Peyer's patch (tissue), 4 donors: Measurements from ENCODE around the gene KLHL29. TPM values are rescaled to one million over a fixed set of nuclear protein-coding genes. Genes with fewer than 3 reads are reported as not detected.
A peak's percentile ranks its signal among the peaks of the same experiment; 100 is the strongest.

Source experiments
- DNase-seq, 3 donors: peaks; one replicate each; pipeline ENCODE4 v3.0.0-alpha.2; 2017 to 2019
- H3K27ac ChIP-seq, 4 donors: fragments of 200-600 bp; sonication (generic); one replicate each; pipeline ENCODE4 v1.5.1; 2016 to 2019
- H3K27me3 ChIP-seq, 2 donors: fragments of 200-600 bp; sonication (generic); one replicate each; pipeline ENCODE4 v1.5.1; 2019
- H3K36me3 ChIP-seq, 3 donors: fragments of 200-600 bp; sonication (generic); one replicate each; pipeline ENCODE4 v1.5.1; 2016 to 2019
- H3K4me1 ChIP-seq, 4 donors: fragments of 200-600 bp; sonication (generic); one replicate each; pipeline ENCODE4 v1.5.1; 2016 to 2019
- H3K4me3 ChIP-seq, 4 donors: fragments of 200-600 bp; sonication (generic); 1 replicate in 3 of 4; 2 replicates in 1 of 4; pipeline ENCODE4 v1.5.1; 2016 to 2019; ENCODE audit warnings: mild to moderate bottlenecking in 1 of 4
- H3K9me3 ChIP-seq, 4 donors: fragments of 200-600 bp; sonication (generic); one replicate each; pipeline ENCODE4 v1.5.1; 2016 to 2019; ENCODE audit warnings: mild to moderate bottlenecking in 1 of 4
- POLR2A ChIP-seq, 2 donors: fragments of 450-650 bp; IDR thresholded peaks; one replicate each; pipeline ENCODE4 v1.5.1; 2017; ENCODE audit warnings: antibody characterized with exemption in 2 of 2, mild to moderate bottlenecking in 2 of 2, moderate library complexity in 2 of 2
- total RNA-seq, 4 donors: library from RNA; depleted of rRNA; stranded (reverse); fragments of >200 nt; gene quantifications; one replicate each; pipeline ENCODE4 v1.1.0, GENCODE V29; 2016
- TF ChIP-seq, protein P1 (sequence below), 6 experiments: fragments of 450-650 bp in 4 of 6; fragments of 200-600 bp in 2 of 6; sonication (generic) in 1 of 6; IDR thresholded peaks; one replicate each; pipeline ENCODE4 v1.5.1; 2017 to 2019; ENCODE audit warnings: antibody characterized with exemption in 6 of 6, mild to moderate bottlenecking in 3 of 6, moderate library complexity in 1 of 6

KLHL29 gene
- total RNA-seq, 4 donors from 2014 or later: 1.1 to 18.2 (median 5.0) TPM

- Histone ChIP-seq H3K27me3 (no peaks in the 10 kb centered on the region), H3K36me3 (no peaks in the 10 kb centered on the region), H3K4me1 (peaks cover 0 to 19% (median 0%) of the 10 kb centered on the region in 4 donors), H3K9me3 (no peaks in the 10 kb centered on the region), H3K4me3 (no peak overlapping the region), H3K27ac (no peak overlapping the region)
- no peak for DNase-seq
- TF ChIP-seq, protein P1, sequence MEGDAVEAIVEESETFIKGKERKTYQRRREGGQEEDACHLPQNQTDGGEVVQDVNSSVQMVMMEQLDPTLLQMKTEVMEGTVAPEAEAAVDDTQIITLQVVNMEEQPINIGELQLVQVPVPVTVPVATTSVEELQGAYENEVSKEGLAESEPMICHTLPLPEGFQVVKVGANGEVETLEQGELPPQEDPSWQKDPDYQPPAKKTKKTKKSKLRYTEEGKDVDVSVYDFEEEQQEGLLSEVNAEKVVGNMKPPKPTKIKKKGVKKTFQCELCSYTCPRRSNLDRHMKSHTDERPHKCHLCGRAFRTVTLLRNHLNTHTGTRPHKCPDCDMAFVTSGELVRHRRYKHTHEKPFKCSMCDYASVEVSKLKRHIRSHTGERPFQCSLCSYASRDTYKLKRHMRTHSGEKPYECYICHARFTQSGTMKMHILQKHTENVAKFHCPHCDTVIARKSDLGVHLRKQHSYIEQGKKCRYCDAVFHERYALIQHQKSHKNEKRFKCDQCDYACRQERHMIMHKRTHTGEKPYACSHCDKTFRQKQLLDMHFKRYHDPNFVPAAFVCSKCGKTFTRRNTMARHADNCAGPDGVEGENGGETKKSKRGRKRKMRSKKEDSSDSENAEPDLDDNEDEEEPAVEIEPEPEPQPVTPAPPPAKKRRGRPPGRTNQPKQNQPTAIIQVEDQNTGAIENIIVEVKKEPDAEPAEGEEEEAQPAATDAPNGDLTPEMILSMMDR (IDR thresholded peaks at IDR 0.05): no peak
- TF ChIP-seq POLR2A (IDR thresholded peaks at IDR 0.05): no peak
Measured at GRCh38 chr2:23548143-23548769, 163.3 kb downstream of the KLHL29 start.

- no peak overlapping the region for H3K27ac ChIP-seq
Measured at GRCh38 chr2:23549051-23549450, 164.1 kb downstream of the KLHL29 start.

DNA sequence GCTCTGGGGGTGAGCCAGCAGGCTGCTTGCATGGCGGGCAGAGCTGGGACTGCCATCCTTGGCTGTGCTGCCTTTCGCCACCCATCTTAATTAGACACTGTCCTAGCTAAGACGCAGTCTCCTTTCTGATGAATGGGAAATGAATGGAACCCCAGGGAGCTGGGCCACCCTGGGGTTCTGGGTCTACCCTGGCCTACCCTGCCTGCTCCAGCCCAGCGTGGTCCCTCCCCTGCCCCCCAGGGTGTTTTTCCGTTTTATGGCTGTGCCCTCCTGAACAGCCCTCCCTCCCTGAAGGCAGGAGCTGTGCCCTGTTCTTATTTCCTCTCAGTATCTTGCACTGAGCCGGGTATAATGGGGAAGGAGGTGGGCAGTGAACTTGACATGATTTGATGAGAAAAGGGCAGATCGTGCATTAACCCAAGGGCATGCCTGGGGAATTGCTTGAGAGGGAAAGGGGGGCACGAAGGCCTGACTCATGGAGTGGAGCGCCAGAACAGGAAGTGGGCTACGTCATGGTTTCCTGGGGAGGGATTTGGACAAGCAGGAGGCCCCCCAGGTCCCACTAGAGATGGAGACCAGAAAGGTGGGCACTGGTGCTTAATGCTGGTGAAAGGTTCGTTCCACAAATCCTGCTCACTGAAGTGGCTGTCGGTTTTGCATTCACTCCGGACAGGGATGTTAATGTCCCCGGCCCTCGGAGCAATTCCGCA is 165.0 kb downstream of the KLHL29 start:
- no peak for TF ChIP-seq POLR2A (IDR thresholded peaks at IDR 0.05)
- TF ChIP-seq, protein P1 (IDR thresholded peaks at IDR 0.05): no peak
- H3K27me3 ChIP-seq: no peaks in the 10 kb centered on the region
- H3K27ac ChIP-seq: peak overlapping the region in 1 of 4 donors; percentile 10
- no peaks in the 10 kb centered on the region for H3K36me3 ChIP-seq
- H3K9me3 ChIP-seq: no peaks in the 10 kb centered on the region
- no peak for DNase-seq
- no peak overlapping the region for H3K4me3 ChIP-seq
- peaks cover 0 to 15% (median 0%) of the 10 kb centered on the region in 4 donors for H3K4me1 ChIP-seq

More at GRCh38 chr2:23549051-23549450, 164.1 kb downstream of the KLHL29 start:
- no peaks in the 10 kb centered on the region for H3K9me3 ChIP-seq
- TF ChIP-seq, protein P1 (IDR thresholded peaks at IDR 0.05): no peak
- no peak for TF ChIP-seq POLR2A (IDR thresholded peaks at IDR 0.05)
- peaks cover 0 to 19% (median 0%) of the 10 kb centered on the region in 4 donors for H3K4me1 ChIP-seq
- DNase-seq: no peak
- no peaks in the 10 kb centered on the region for H3K27me3 ChIP-seq
- no peaks in the 10 kb centered on the region for H3K36me3 ChIP-seq
- no peak overlapping the region for H3K4me3 ChIP-seq

GRCh38 chr2:23550553-23550952 is 165.6 kb downstream of the KLHL29 start:
- Histone ChIP-seq H3K4me1 (peaks cover 0 to 11% (median 0%) of the 10 kb centered on the region in 4 donors), H3K4me3 (no peak overlapping the region), H3K27ac (no peak overlapping the region), H3K9me3 (no peaks in the 10 kb centered on the region), H3K36me3 (no peaks in the 10 kb centered on the region), H3K27me3 (no peaks in the 10 kb centered on the region)
- no peak for TF ChIP-seq POLR2A (IDR thresholded peaks at IDR 0.05)
- TF ChIP-seq, protein P1 (IDR thresholded peaks at IDR 0.05): no peak
- no peak for DNase-seq

- Histone ChIP-seq H3K27ac (no peak overlapping the region), H3K4me1 (peaks cover 0 to 11% (median 0%) of the 10 kb centered on the region in 4 donors), H3K36me3 (no peaks in the 10 kb centered on the region), H3K9me3 (no peaks in the 10 kb centered on the region), H3K27me3 (no peaks in the 10 kb centered on the region), H3K4me3 (no peak overlapping the region)
- no peak for DNase-seq
- TF ChIP-seq, protein P1 (IDR thresholded peaks at IDR 0.05): no peak
- TF ChIP-seq POLR2A (IDR thresholded peaks at IDR 0.05): no peak
Measured at GRCh38 chr2:23551875-23552274, 166.9 kb downstream of the KLHL29 start.
